ENCODE data around the gene ADAMTS1. TPM values are rescaled to one million over a fixed set of nuclear protein-coding genes. Genes with fewer than 3 reads are reported as not detected.

The ADAMTS1 gene
- polyA plus RNA-seq, 3 donors = 0.01 TPM; not detected in 2

GRCh38 chr21:26850116-26850643 is 5.0 kb upstream of the ADAMTS1 start:
- no CpG with 5 or more reads among the region's 5 CpGs for WGBS (ENCODE audit: insufficient coverage)
- Mint-ChIP-seq H3K27ac (no peak overlapping the region), H3K4me1 (peaks cover 18% of the 10 kb centered on the region), H3K9me3 (peaks cover 0 to 10% (median 3%) of the 10 kb centered on the region in 7 donors), H3K4me3 (no peak overlapping the region), H3K36me3 (peaks cover 0 to 3% of the 10 kb centered on the region in 2 donors), H3K27me3 (ENCODE audit: low read depth in 3 of 3) (peaks cover 36 to 39% (median 36%) of the 10 kb centered on the region in 3 donors)
- Histone ChIP-seq H3K36me3 (replicated peaks in 1 of 2; ENCODE audit: control insufficient read depth in 1 of 2, insufficient read depth in 2 of 2, low read length in 2 of 2) (no peaks in the 10 kb centered on the region), H3K27ac (ENCODE audit: low read depth in 1 of 2, low read length in 2 of 2) (no peak overlapping the region), H3K4me3 (replicated peaks in 1 of 3; ENCODE audit: low read depth in 2 of 3, low read length in 3 of 3) (no peak overlapping the region), H2AFZ (ENCODE audit: insufficient read depth, low read depth, low read length, poor library complexity, severe bottlenecking) (no peak overlapping the region), H3K4me2 (replicated peaks; ENCODE audit: extremely low read depth, low read length, poor library complexity, severe bottlenecking) (no peak overlapping the region), H3K4me1 (ENCODE audit: control insufficient read depth in 1 of 2, insufficient read depth in 2 of 2, low read length in 2 of 2) (peaks cover 15 to 17% of the 10 kb centered on the region in 2 donors), H3K79me2 (ENCODE audit: insufficient read depth, low read length) (no peaks in the 10 kb centered on the region), H3K9me3 (replicated peaks in 1 of 2; ENCODE audit: control insufficient read depth in 1 of 2, insufficient read depth in 1 of 2, low read length in 2 of 2) (peaks cover 0 to 9% of the 10 kb centered on the region in 2 donors), H3K27me3 (ENCODE audit: control insufficient read depth in 2 of 2, insufficient read depth in 2 of 2, low read length in 2 of 2) (peaks cover 39 to 40% of the 10 kb centered on the region in 2 donors), H4K20me1 (ENCODE audit: insufficient read depth, low read length) (no peaks in the 10 kb centered on the region), H3K9ac (ENCODE audit: insufficient read depth, low read length, poor library complexity, severe bottlenecking) (no peak overlapping the region)
- peak in 2 of 3 donors; percentile 12 to 40 for DNase-seq
- TF ChIP-seq CTCF (IDR thresholded peaks at IDR 0.05) = peak; percentile 80
- intact Hi-C loops (cut with micrococcal nuclease) = loop anchor here (2.0 to 5.0 kb wide), 2 partner anchors 852 to 1895 kb away; no protein-coding TSS in a partner anchor

- Mint-ChIP-seq H3K4me3 (no peak overlapping the region), H3K27me3 (ENCODE audit: low read depth in 3 of 3) (peaks cover 42 to 43% (median 42%) of the 10 kb centered on the region in 3 donors), H3K27ac (no peak overlapping the region), H3K4me1 (peaks cover 23% of the 10 kb centered on the region), H3K36me3 (peaks cover 0 to 3% of the 10 kb centered on the region in 2 donors), H3K9me3 (peaks cover 0 to 10% (median 3%) of the 10 kb centered on the region in 7 donors)
- no peaks in the 10 kb centered on the region for H4K20me1 ChIP-seq (ENCODE audit: insufficient read depth, low read length)
- TF ChIP-seq CTCF (IDR thresholded peaks at IDR 0.05) = no peak
- WGBS (ENCODE audit: insufficient coverage) = no CpG with 5 or more reads among the region's 4 CpGs
- H2AFZ ChIP-seq (ENCODE audit: insufficient read depth, low read depth, low read length, poor library complexity, severe bottlenecking) = no peak overlapping the region
- H3K4me3 ChIP-seq (replicated peaks in 1 of 3; ENCODE audit: low read depth in 2 of 3, low read length in 3 of 3) = no peak overlapping the region
- no peak overlapping the region for H3K4me2 ChIP-seq (replicated peaks; ENCODE audit: extremely low read depth, low read length, poor library complexity, severe bottlenecking)
- DNase-seq = peak; percentile 18 to 30 (median 28)
- H3K4me1 ChIP-seq (ENCODE audit: control insufficient read depth in 1 of 2, insufficient read depth in 2 of 2, low read length in 2 of 2) = peaks cover 21 to 23% of the 10 kb centered on the region in 2 donors
- intact Hi-C loops (cut with micrococcal nuclease) = loop anchor here (2.0 to 10.0 kb wide), 4 partner anchors 853 to 1895 kb away; no protein-coding TSS in a partner anchor
- peaks cover 44 to 46% of the 10 kb centered on the region in 2 donors for H3K27me3 ChIP-seq (ENCODE audit: control insufficient read depth in 2 of 2, insufficient read depth in 2 of 2, low read length in 2 of 2)
- H3K9me3 ChIP-seq (replicated peaks in 1 of 2; ENCODE audit: control insufficient read depth in 1 of 2, insufficient read depth in 1 of 2, low read length in 2 of 2) = peaks cover 0 to 9% of the 10 kb centered on the region in 2 donors
- no peak overlapping the region for H3K9ac ChIP-seq (ENCODE audit: insufficient read depth, low read length, poor library complexity, severe bottlenecking)
- H3K27ac ChIP-seq (ENCODE audit: low read depth in 1 of 2, low read length in 2 of 2) = no peak overlapping the region
- no peaks in the 10 kb centered on the region for H3K79me2 ChIP-seq (ENCODE audit: insufficient read depth, low read length)
- H3K36me3 ChIP-seq (replicated peaks in 1 of 2; ENCODE audit: control insufficient read depth in 1 of 2, insufficient read depth in 2 of 2, low read length in 2 of 2) = no peaks in the 10 kb centered on the region
Measured at GRCh38 chr21:26849428-26850115, 4.4 kb upstream of the ADAMTS1 start.
